HepG2 (cell line): ENCODE results near the gene CCDC142. TPM values are rescaled to one million over a fixed set of nuclear protein-coding genes. Genes with fewer than 3 reads are reported as not detected.

Experiments used
- AHR ChIP-seq: IDR thresholded peaks from 2 replicates; pipeline ENCODE4 v1.6.1; 2018; ENCODE audit warnings: missing genetic modification reagents, missing compliant biosample characterization
- ELF1 ChIP-seq: sonication (generic); formaldehyde crosslinking; IDR thresholded peaks from 2 replicates; pipeline ENCODE4 v1.4.0; 2020; ENCODE audit warnings: missing genetic modification reagents
- FOXO1 ChIP-seq: sonication (generic); formaldehyde crosslinking; IDR thresholded peaks from 2 replicates; pipeline ENCODE4 v1.4.0; 2020; ENCODE audit warnings: missing genetic modification reagents
- HES4 ChIP-seq: sonication (generic); formaldehyde crosslinking; IDR thresholded peaks from 2 replicates; pipeline ENCODE4 v1.9.0; 2021; ENCODE audit warnings: mild to moderate bottlenecking, missing genetic modification reagents, borderline replicate concordance
- MTA3 ChIP-seq: sonication (generic); formaldehyde crosslinking; IDR thresholded peaks from 2 replicates; pipeline ENCODE4 v1.4.0; 2020; ENCODE audit warnings: missing genetic modification reagents
- NAIF1 ChIP-seq: sonication (generic); formaldehyde crosslinking; IDR thresholded peaks from 2 replicates; pipeline ENCODE4 v1.5.0; 2020; ENCODE audit warnings: mild to moderate bottlenecking, missing genetic modification reagents, borderline replicate concordance
- PHF20 ChIP-seq: sonication (generic); formaldehyde crosslinking; IDR thresholded peaks from 2 replicates; pipeline ENCODE4 v1.5.0; 2020; ENCODE audit warnings: mild to moderate bottlenecking, missing genetic modification reagents
- SP2 ChIP-seq: sonication (generic); formaldehyde crosslinking; IDR thresholded peaks from 2 replicates; pipeline ENCODE4 v1.5.1; 2020; ENCODE audit warnings: mild to moderate bottlenecking, missing genetic modification reagents
- SRF ChIP-seq: IDR thresholded peaks from 2 replicates; pipeline ENCODE4 v1.6.1; 2011; ENCODE audit warnings: mild to moderate bottlenecking, low read depth, low read length, moderate library complexity
- ZBTB7A ChIP-seq: sonication (generic); formaldehyde crosslinking; IDR thresholded peaks from 2 replicates; pipeline ENCODE4 v1.8.0; 2022; ENCODE audit warnings: mild to moderate bottlenecking, missing genetic modification reagents
- ZFYVE20 ChIP-seq: sonication (generic); formaldehyde crosslinking; IDR thresholded peaks from 2 replicates; pipeline ENCODE4 v1.8.0; 2023; ENCODE audit warnings: low read depth, mild to moderate bottlenecking, moderate library complexity, missing genetic modification reagents, borderline replicate concordance
- ZNF205 ChIP-seq: IDR thresholded peaks from 2 replicates; pipeline ENCODE4 v1.6.1; 2018; ENCODE audit warnings: missing biosample characterization, missing genetic modification reagents
- ZNF543 ChIP-seq: sonication (generic); formaldehyde crosslinking; IDR thresholded peaks from 2 replicates; pipeline ENCODE4 v1.4.0; 2020; ENCODE audit warnings: mild to moderate bottlenecking, missing genetic modification reagents
- ZNF619 ChIP-seq: sonication (generic); formaldehyde crosslinking; IDR thresholded peaks from 2 replicates; pipeline ENCODE4 v1.4.0; 2020; ENCODE audit warnings: mild to moderate bottlenecking, missing genetic modification reagents
- ZNF850 ChIP-seq: sonication (generic); formaldehyde crosslinking; conservative IDR thresholded peaks from 2 replicates; pipeline ENCODE4 v1.9.0; 2021; ENCODE audit warnings: mild to moderate bottlenecking, missing genetic modification reagents
- polyA plus RNA-seq, 8 experiments: library from polyadenylated mRNA; depleted of rRNA in 3 of 8; stranded (reverse) in 7 of 8; unstranded in 1 of 8; fragments of >200 nt; fragmentation: Illumina TruSeq in 4 of 8; extraction: Trizol in 4 of 8; gene quantifications; 2 replicates each; pipeline versions ENCODE4 v1.2.1 to v1.2.3, GENCODE V29; 2011 to 2016; ENCODE audit warnings: low read depth in 4 of 8, missing spikeins in 1 of 8, mixed read lengths in 1 of 8; ENCODE audit not compliant: insufficient read depth in 1 of 8
- total RNA-seq, 5 experiments: library from RNA; depleted of rRNA; stranded (reverse); fragments of >200 nt; fragmentation: Illumina TruSeq; extraction: Trizol; gene quantifications; 2 replicates each; pipeline ENCODE4 v1.2.3, GENCODE V29; 2016; ENCODE audit warnings: low read depth in 1 of 5
- TF ChIP-seq, protein P1 (sequence below): sonication (generic); formaldehyde crosslinking; IDR thresholded peaks from 2 replicates; pipeline ENCODE4 v1.5.1; 2020; ENCODE audit warnings: mild to moderate bottlenecking, moderate library complexity, missing genetic modification reagents
- TF ChIP-seq, protein P2 (sequence below): sonication (generic); formaldehyde crosslinking; IDR thresholded peaks from 2 replicates; pipeline ENCODE4 v1.4.0; 2020; ENCODE audit warnings: missing genetic modification reagents, borderline replicate concordance
- TF ChIP-seq, protein P3 (sequence below): sonication (generic); formaldehyde crosslinking; IDR thresholded peaks from 2 replicates; pipeline ENCODE4 v1.5.0; 2020; ENCODE audit warnings: mild to moderate bottlenecking, missing genetic modification reagents
- TF ChIP-seq, protein P4 (sequence below): sonication (generic); formaldehyde crosslinking; IDR thresholded peaks from 2 replicates; pipeline ENCODE4 v1.4.0; 2020; ENCODE audit warnings: missing genetic modification reagents, mild to moderate bottlenecking, borderline replicate concordance
- TF ChIP-seq, protein P5 (sequence below): sonication (generic); formaldehyde crosslinking; IDR thresholded peaks from 2 replicates; pipeline ENCODE4 v1.4.0; 2020; ENCODE audit warnings: missing genetic modification reagents

CCDC142 gene
- total and polyA plus RNA-seq, 2 of the 13 experiments (the other 11 are each of a cell fraction or from before 2014, with no cell fraction given): 14.7 to 30.4 TPM

DNA sequence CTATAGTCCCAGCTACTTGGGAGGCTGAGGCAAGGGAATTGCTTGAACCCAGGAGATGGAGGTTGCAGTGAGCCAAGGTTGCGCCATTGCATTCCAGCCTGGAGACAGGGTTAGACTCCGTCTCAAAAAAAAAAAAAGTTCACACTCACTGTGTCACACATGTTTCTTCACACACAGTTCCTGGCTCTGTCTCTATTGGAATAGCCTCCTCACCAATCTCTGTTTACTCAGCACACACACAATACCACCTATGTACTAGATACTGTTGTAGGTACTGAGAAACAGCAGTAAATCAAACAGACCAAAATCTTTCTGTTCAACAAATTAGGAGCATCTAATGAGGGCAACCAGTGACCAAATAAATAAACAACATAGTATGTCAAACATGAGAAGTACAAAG, 3.3 kb upstream of the CCDC142 start (continued):
- TF ChIP-seq, protein P1, sequence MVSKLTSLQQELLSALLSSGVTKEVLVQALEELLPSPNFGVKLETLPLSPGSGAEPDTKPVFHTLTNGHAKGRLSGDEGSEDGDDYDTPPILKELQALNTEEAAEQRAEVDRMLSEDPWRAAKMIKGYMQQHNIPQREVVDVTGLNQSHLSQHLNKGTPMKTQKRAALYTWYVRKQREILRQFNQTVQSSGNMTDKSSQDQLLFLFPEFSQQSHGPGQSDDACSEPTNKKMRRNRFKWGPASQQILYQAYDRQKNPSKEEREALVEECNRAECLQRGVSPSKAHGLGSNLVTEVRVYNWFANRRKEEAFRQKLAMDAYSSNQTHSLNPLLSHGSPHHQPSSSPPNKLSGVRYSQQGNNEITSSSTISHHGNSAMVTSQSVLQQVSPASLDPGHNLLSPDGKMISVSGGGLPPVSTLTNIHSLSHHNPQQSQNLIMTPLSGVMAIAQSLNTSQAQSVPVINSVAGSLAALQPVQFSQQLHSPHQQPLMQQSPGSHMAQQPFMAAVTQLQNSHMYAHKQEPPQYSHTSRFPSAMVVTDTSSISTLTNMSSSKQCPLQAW: no peak
- TF ChIP-seq FOXO1 (CRISPR knock-in tag) (0 out of 2 replicates have a peak, but pooled peaks have one; percentile 14), SP2 (no peak), ZFYVE20 (CRISPR knock-in tag) (no peak), SRF (no peak), HES4 (CRISPR knock-in tag) (no peak), AHR (CRISPR knock-in tag) (no peak), ZBTB7A (no peak), ZNF205 (CRISPR knock-in tag) (no peak), MTA3 (no peak), ELF1 (CRISPR knock-in tag) (no peak), PHF20 (CRISPR knock-in tag) (no peak), ZNF850 (no peak), NAIF1 (CRISPR knock-in tag) (no peak), ZNF619 (CRISPR knock-in tag) (no peak), ZNF543 (no peak)
- TF ChIP-seq, protein P2, sequence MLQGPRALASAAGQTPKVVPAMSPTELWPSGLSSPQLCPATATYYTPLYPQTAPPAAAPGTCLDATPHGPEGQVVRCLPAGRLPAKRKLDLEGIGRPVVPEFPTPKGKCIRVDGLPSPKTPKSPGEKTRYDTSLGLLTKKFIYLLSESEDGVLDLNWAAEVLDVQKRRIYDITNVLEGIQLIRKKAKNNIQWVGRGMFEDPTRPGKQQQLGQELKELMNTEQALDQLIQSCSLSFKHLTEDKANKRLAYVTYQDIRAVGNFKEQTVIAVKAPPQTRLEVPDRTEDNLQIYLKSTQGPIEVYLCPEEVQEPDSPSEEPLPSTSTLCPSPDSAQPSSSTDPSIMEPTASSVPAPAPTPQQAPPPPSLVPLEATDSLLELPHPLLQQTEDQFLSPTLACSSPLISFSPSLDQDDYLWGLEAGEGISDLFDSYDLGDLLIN (CRISPR knock-in tag): no peak
- TF ChIP-seq, protein P3, sequence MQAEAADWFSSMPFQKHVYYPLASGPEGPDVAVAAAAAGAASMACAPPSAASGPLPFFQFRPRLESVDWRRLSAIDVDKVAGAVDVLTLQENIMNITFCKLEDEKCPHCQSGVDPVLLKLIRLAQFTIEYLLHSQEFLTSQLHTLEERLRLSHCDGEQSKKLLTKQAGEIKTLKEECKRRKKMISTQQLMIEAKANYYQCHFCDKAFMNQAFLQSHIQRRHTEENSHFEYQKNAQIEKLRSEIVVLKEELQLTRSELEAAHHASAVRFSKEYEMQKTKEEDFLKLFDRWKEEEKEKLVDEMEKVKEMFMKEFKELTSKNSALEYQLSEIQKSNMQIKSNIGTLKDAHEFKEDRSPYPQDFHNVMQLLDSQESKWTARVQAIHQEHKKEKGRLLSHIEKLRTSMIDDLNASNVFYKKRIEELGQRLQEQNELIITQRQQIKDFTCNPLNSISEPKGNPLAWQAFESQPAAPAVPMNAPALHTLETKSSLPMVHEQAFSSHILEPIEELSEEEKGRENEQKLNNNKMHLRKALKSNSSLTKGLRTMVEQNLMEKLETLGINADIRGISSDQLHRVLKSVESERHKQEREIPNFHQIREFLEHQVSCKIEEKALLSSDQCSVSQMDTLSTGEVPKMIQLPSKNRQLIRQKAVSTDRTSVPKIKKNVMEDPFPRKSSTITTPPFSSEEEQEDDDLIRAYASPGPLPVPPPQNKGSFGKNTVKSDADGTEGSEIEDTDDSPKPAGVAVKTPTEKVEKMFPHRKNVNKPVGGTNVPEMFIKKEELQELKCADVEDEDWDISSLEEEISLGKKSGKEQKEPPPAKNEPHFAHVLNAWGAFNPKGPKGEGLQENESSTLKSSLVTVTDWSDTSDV (CRISPR knock-in tag): no peak
- TF ChIP-seq, protein P4, sequence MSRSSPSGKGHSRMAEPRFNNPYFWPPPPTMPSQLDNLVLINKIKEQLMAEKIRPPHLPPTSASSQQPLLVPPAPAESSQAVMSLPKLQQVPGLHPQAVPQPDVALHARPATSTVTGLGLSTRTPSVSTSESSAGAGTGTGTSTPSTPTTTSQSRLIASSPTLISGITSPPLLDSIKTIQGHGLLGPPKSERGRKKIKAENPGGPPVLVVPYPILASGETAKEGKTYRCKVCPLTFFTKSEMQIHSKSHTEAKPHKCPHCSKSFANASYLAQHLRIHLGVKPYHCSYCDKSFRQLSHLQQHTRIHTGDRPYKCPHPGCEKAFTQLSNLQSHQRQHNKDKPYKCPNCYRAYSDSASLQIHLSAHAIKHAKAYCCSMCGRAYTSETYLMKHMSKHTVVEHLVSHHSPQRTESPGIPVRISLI (CRISPR knock-in tag): peak; percentile 97
- TF ChIP-seq, protein P5, sequence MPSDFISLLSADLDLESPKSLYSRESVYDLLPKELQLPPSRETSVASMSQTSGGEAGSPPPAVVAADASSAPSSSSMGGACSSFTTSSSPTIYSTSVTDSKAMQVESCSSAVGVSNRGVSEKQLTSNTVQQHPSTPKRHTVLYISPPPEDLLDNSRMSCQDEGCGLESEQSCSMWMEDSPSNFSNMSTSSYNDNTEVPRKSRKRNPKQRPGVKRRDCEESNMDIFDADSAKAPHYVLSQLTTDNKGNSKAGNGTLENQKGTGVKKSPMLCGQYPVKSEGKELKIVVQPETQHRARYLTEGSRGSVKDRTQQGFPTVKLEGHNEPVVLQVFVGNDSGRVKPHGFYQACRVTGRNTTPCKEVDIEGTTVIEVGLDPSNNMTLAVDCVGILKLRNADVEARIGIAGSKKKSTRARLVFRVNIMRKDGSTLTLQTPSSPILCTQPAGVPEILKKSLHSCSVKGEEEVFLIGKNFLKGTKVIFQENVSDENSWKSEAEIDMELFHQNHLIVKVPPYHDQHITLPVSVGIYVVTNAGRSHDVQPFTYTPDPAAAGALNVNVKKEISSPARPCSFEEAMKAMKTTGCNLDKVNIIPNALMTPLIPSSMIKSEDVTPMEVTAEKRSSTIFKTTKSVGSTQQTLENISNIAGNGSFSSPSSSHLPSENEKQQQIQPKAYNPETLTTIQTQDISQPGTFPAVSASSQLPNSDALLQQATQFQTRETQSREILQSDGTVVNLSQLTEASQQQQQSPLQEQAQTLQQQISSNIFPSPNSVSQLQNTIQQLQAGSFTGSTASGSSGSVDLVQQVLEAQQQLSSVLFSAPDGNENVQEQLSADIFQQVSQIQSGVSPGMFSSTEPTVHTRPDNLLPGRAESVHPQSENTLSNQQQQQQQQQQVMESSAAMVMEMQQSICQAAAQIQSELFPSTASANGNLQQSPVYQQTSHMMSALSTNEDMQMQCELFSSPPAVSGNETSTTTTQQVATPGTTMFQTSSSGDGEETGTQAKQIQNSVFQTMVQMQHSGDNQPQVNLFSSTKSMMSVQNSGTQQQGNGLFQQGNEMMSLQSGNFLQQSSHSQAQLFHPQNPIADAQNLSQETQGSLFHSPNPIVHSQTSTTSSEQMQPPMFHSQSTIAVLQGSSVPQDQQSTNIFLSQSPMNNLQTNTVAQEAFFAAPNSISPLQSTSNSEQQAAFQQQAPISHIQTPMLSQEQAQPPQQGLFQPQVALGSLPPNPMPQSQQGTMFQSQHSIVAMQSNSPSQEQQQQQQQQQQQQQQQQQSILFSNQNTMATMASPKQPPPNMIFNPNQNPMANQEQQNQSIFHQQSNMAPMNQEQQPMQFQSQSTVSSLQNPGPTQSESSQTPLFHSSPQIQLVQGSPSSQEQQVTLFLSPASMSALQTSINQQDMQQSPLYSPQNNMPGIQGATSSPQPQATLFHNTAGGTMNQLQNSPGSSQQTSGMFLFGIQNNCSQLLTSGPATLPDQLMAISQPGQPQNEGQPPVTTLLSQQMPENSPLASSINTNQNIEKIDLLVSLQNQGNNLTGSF (CRISPR knock-in tag): no peak
